Fibroblast of gingiva (primary cell): ENCODE results near the gene LPO.

Experiments
- DNase-seq: peaks from one replicate; pipeline ENCODE4 v3.0.0-alpha.2; 2011; ENCODE audit warnings: low read depth

Gene LPO

DNA sequence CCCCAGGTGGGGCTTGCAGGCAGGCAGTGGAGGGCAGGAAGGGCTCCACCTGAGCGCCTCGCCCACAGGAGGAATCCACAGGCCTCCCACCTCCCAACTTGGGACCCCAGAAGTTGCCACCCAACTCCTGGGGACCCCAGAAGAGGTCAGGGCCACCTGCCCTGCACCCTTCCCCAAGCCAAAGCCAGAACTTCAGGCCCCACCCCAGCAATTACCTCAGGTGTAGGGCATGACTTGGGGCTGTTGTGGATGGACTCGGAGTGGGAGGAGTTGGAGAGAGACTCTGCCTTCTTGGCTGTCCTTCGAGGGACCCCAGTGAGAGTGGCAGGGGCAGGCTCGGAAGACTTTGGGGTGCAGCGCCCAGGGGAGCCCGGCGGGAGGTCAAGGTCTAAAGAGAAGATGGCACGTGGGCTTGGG is 79.7 kb downstream of the LPO start:
- no peak for DNase-seq
